Keratinocyte (primary cell): ENCODE results near the gene TIAL1. TPM values are rescaled to one million over a fixed set of nuclear protein-coding genes. Genes with fewer than 3 reads are reported as not detected.

Source experiments
- DNase-seq: peaks from one replicate; pipeline ENCODE4 v3.0.0-alpha.2; 2011; ENCODE audit warnings: low read depth, missing footprints, low spot score
- FAIRE-seq: peaks from 2 replicates; lab custom pipeline; 2011; peaks lifted over from hg19 to GRCh38; lab: Jason Lieb, UNC
- H2AFZ ChIP-seq: 2 replicates; pipeline ENCODE4 v1.6.0; 2012; ENCODE audit warnings: low read length, control low read depth, inconsistent platforms; ENCODE audit not compliant: control insufficient read depth
- H3K27ac ChIP-seq: 2 replicates; pipeline ENCODE4 v1.5.1; 2011; ENCODE audit warnings: low read length; ENCODE audit not compliant: control insufficient read depth, insufficient read depth
- H3K27me3 ChIP-seq: 3 replicates; pipeline ENCODE4 v1.6.0; 2011; ENCODE audit warnings: low read length; ENCODE audit not compliant: control insufficient read depth, insufficient read depth; ENCODE audit errors: extremely low read depth
- H3K36me3 ChIP-seq, 2 experiments: 2 replicates in 1 of 2; 3 replicates in 1 of 2; pipeline ENCODE4 v1.5.1; 2011; ENCODE audit warnings: low read length in 2 of 2, mild to moderate bottlenecking in 1 of 2; ENCODE audit not compliant: control insufficient read depth in 2 of 2, insufficient read depth in 2 of 2; ENCODE audit errors: extremely low read depth in 1 of 2
- H3K4me1 ChIP-seq: 3 replicates; pipeline ENCODE4 v1.5.1; 2011; ENCODE audit warnings: low read length; ENCODE audit not compliant: control insufficient read depth, insufficient read depth; ENCODE audit errors: extremely low read depth
- H3K4me2 ChIP-seq: 3 replicates; pipeline ENCODE4 v1.6.0; 2011; ENCODE audit warnings: low read depth, low read length; ENCODE audit not compliant: control insufficient read depth, insufficient read depth; ENCODE audit errors: extremely low read depth
- H3K4me3 ChIP-seq, 3 experiments: fragments of 200-600 bp in 1 of 3; sonication (generic) in 1 of 3; 2 replicates in 2 of 3; 3 replicates in 1 of 3; pipeline ENCODE4 v1.5.1; 2011 to 2016; ENCODE audit warnings: low read length in 3 of 3, mild to moderate bottlenecking in 3 of 3, control low read depth in 2 of 3, inconsistent platforms in 1 of 3, low read depth in 1 of 3, mixed read lengths in 1 of 3, mixed run types in 1 of 3, moderate library complexity in 1 of 3; ENCODE audit not compliant: control insufficient read depth in 2 of 3, insufficient read depth in 2 of 3; ENCODE audit errors: extremely low read depth in 1 of 3
- H3K79me2 ChIP-seq: 2 replicates; pipeline ENCODE4 v1.6.0; 2012; ENCODE audit warnings: low read length; ENCODE audit not compliant: control insufficient read depth, insufficient read depth
- H3K9ac ChIP-seq: 3 replicates; pipeline ENCODE4 v1.6.0; 2011; ENCODE audit warnings: low read length; ENCODE audit not compliant: control insufficient read depth, insufficient read depth; ENCODE audit errors: extremely low read depth
- H3K9me1 ChIP-seq: 3 replicates; pipeline ENCODE4 v1.6.0; 2011; ENCODE audit warnings: low read length; ENCODE audit not compliant: control insufficient read depth, insufficient read depth; ENCODE audit errors: extremely low read depth
- H3K9me3 ChIP-seq: 2 replicates; pipeline ENCODE4 v1.5.1; 2012; ENCODE audit warnings: low read depth, low read length; ENCODE audit not compliant: control insufficient read depth
- H4K20me1 ChIP-seq: 3 replicates; pipeline ENCODE4 v1.6.0; 2011; ENCODE audit warnings: low read length; ENCODE audit not compliant: control insufficient read depth, insufficient read depth; ENCODE audit errors: extremely low read depth
- CTCF ChIP-seq, 3 experiments: IDR thresholded peaks in 1 of 3; conservative IDR thresholded peaks in 1 of 3; optimal IDR thresholded peaks in 1 of 3; 2 replicates in 2 of 3; 3 replicates in 1 of 3; pipeline versions ENCODE3 to v1.5.1; 2011; ENCODE audit warnings: low read length in 3 of 3, mild to moderate bottlenecking in 3 of 3, moderate library complexity in 2 of 3, control low read depth in 1 of 3, inconsistent platforms in 1 of 3; ENCODE audit not compliant: insufficient read depth in 2 of 3; ENCODE audit errors: extremely low read depth in 1 of 3
- EZH2 ChIP-seq: IDR thresholded peaks from one replicate; pipeline ENCODE4 v1.6.1; 2012; ENCODE audit warnings: inconsistent platforms, mild to moderate bottlenecking, low read length, moderate library complexity
- dilution Hi-C: fragments of 300-500 bp; cut with MboI; formaldehyde crosslinking; loops from one replicate; pipeline ENCODE4 v1.7.0; 2020; ENCODE audit warnings: low sequenced_read_pairs; ENCODE audit not compliant: extremely low pct_ligation_motif_present
- polyA plus RNA-seq, 5 experiments: library from polyadenylated mRNA; depleted of rRNA in 3 of 5; stranded (reverse) in 3 of 5; stranded (forward) in 1 of 5; unstranded in 1 of 5; fragments of >200 nt; gene quantifications; 1 replicate in 1 of 5; 2 replicates in 3 of 5; 3 replicates in 1 of 5; pipeline versions ENCODE4 v1.2.1 to v1.2.3, GENCODE V29; 2011 to 2012; ENCODE audit warnings: missing spikeins in 2 of 5, low read depth in 1 of 5, low replicate concordance in 1 of 5

TIAL1 gene
- polyA plus RNA-seq, 1 donor (not counting 4 experiments of a cell fraction or from before 2014, with no cell fraction given) = 117 TPM

- H3K9me3 ChIP-seq = no peaks in the 10 kb centered on the region
- H3K4me3 ChIP-seq = no peak overlapping the region
- peaks cover 39% of the 10 kb centered on the region for H3K4me1 ChIP-seq
- dilution Hi-C loops = no loop called here
- H4K20me1 ChIP-seq = no peaks in the 10 kb centered on the region
- H3K27me3 ChIP-seq = no peaks in the 10 kb centered on the region
- DNase-seq (no peak), FAIRE-seq (no peak)
- H3K9ac ChIP-seq = no peak overlapping the region
- peaks cover 0 to 4% of the 10 kb centered on the region in 2 experiments for H3K36me3 ChIP-seq
- H3K79me2 ChIP-seq = peaks cover 70% of the 10 kb centered on the region
- TF ChIP-seq EZH2 (no peak), CTCF (optimal IDR thresholded peaks at IDR 0.05 in 1 of 3, IDR thresholded peaks at IDR 0.05 in 1 of 3, conservative IDR thresholded peaks at IDR 0.05 in 1 of 3; ENCODE audit: extremely low read depth in 1 of 3, insufficient read depth in 2 of 3, low read length in 3 of 3) (no peak)
- no peak overlapping the region for H2AFZ ChIP-seq
- no peak overlapping the region for H3K27ac ChIP-seq
- H3K4me2 ChIP-seq = no peak overlapping the region
- H3K9me1 ChIP-seq = no peaks in the 10 kb centered on the region
Observed at GRCh38 chr10:119540038-119540437, 56.7 kb downstream of the TIAL1 start.

GRCh38 chr10:119539359-119539825, 57.4 kb downstream of the TIAL1 start:
- peak overlapping the region; percentile 11 for H3K9ac ChIP-seq
- TF ChIP-seq EZH2 = no peak
- TF ChIP-seq CTCF (optimal IDR thresholded peaks at IDR 0.05 in 1 of 3, IDR thresholded peaks at IDR 0.05 in 1 of 3, conservative IDR thresholded peaks at IDR 0.05 in 1 of 3; ENCODE audit: extremely low read depth in 1 of 3, insufficient read depth in 2 of 3, low read length in 3 of 3) = no peak
- FAIRE-seq (no peak), DNase-seq (no peak)
- H2AFZ ChIP-seq = no peak overlapping the region
- H3K4me1 ChIP-seq = peaks cover 39% of the 10 kb centered on the region
- H3K9me1 ChIP-seq = no peaks in the 10 kb centered on the region
- peaks cover 73% of the 10 kb centered on the region for H3K79me2 ChIP-seq
- H3K9me3 ChIP-seq = no peaks in the 10 kb centered on the region
- H3K4me2 ChIP-seq = peak overlapping the region; percentile 50
- peak overlapping the region in 1 of 3 experiments; percentile 26 for H3K4me3 ChIP-seq
- dilution Hi-C loops = no loop called here
- H4K20me1 ChIP-seq = no peaks in the 10 kb centered on the region
- H3K27ac ChIP-seq = peak overlapping the region; percentile 36
- H3K36me3 ChIP-seq = peaks cover 0 to 4% of the 10 kb centered on the region in 2 experiments
- H3K27me3 ChIP-seq = no peaks in the 10 kb centered on the region
